Right atrium auricular region (tissue), 2 donors: ENCODE results near the gene LRCH3. TPM values are rescaled to one million over a fixed set of nuclear protein-coding genes. Genes with fewer than 3 reads are reported as not detected.
A peak's percentile ranks its signal among the peaks of the same experiment; 100 is the strongest.

Source experiments
- DNase-seq: peaks from one replicate; pipeline ENCODE4 v3.0.0-alpha.2; 2019; ENCODE audit warnings: low spot score
- H3K27ac ChIP-seq, 2 donors: fragments of 200-600 bp; sonication (generic); 1 replicate in 1 of 2; 2 replicates in 1 of 2; pipeline ENCODE4 v1.5.1; 2016 to 2019
- H3K27me3 ChIP-seq, 2 donors: fragments of 200-600 bp; sonication (generic); one replicate each; pipeline versions ENCODE4 v1.5.1 to v1.6.0; 2017 to 2019
- H3K36me3 ChIP-seq: fragments of 200-600 bp; sonication (generic); one replicate; pipeline ENCODE4 v1.5.1; 2016
- H3K4me1 ChIP-seq, 2 donors: fragments of 200-600 bp; sonication (generic); one replicate each; pipeline versions ENCODE4 v1.5.1 to v1.6.0; 2017 to 2019
- H3K4me3 ChIP-seq, 2 donors: fragments of 200-600 bp; sonication (generic); 1 replicate in 1 of 2; 2 replicates in 1 of 2; pipeline ENCODE4 v1.5.1; 2017 to 2019; ENCODE audit warnings: mild to moderate bottlenecking in 1 of 2, moderate library complexity in 1 of 2
- H3K9me3 ChIP-seq, 2 donors: fragments of 200-600 bp; sonication (generic); one replicate each; pipeline ENCODE4 v1.5.1; 2019
- CTCF ChIP-seq, 2 donors: fragments of 200-600 bp; sonication (generic); IDR thresholded peaks; one replicate each; pipeline ENCODE4 v1.5.1; 2019; ENCODE audit warnings: antibody characterized with exemption in 2 of 2
- total RNA-seq, 2 donors: library from RNA; depleted of rRNA; stranded (reverse); fragments of >200 nt; gene quantifications; one replicate each; pipeline ENCODE4 v1.1.0, GENCODE V29; 2016

LRCH3 gene
- total RNA-seq, 2 donors from 2014 or later, result 22.2 to 23.4 TPM

DNA sequence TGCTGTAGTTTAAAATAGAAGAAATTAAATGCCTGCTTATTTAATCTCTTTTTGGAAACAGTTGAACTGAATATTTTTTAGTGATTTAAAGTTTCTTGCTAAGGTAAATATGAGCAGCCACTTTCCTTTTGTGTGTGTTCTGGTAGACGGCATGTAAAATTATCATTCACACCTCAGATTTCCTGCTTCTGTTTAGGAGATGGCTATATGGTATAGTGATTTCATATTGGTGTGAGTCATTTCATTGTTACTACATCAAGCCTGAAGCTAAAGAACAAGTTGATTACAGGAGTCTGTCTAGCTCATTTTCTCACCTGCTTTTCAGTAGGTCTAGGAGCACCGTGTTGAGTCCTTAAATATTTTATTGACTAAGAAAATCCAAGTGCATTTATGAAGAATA, 2.2 kb downstream of the LRCH3 start:
- H3K27me3 ChIP-seq, result no peaks in the 10 kb centered on the region
- H3K4me1 ChIP-seq, result peaks cover 0 to 33% of the 10 kb centered on the region in 2 donors
- H3K9me3 ChIP-seq, result no peaks in the 10 kb centered on the region
- no peak overlapping the region for H3K4me3 ChIP-seq
- no peaks in the 10 kb centered on the region for H3K36me3 ChIP-seq
- no peak for TF ChIP-seq CTCF (IDR thresholded peaks at IDR 0.05)
- no peak for DNase-seq
- peak overlapping the region in 1 of 2 donors; percentile 20 for H3K27ac ChIP-seq

GRCh38 chr3:197794115-197794514, 3.1 kb downstream of the LRCH3 start:
- peaks cover 0 to 42% of the 10 kb centered on the region in 2 donors for H3K4me1 ChIP-seq
- H3K9me3 ChIP-seq, result no peaks in the 10 kb centered on the region
- H3K27me3 ChIP-seq, result no peaks in the 10 kb centered on the region
- H3K27ac ChIP-seq, result no peak overlapping the region
- DNase-seq, result no peak
- no peaks in the 10 kb centered on the region for H3K36me3 ChIP-seq
- H3K4me3 ChIP-seq, result no peak overlapping the region
- TF ChIP-seq CTCF (IDR thresholded peaks at IDR 0.05), result no peak

DNA sequence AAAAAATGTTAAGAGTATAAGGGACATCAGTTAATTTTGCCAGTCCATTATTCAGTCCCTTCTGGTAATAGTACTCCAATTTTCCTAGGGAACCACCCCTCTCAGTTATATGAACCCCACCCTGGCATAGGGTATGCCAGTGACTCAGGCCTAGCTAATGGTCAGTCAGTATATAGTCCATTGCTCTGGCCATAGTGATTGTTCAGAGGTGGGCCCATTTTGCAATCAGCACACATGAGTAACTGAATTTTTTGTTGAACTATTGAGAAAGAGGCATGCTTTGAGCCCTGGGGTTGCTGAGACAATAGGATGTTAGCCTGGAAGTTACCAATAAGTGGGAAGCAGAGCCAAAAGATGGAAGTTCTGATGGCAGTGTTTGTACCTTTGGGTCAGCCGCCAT, 4.1 kb downstream of the LRCH3 start:
- peaks cover 0 to 42% of the 10 kb centered on the region in 2 donors for H3K4me1 ChIP-seq

DNA sequence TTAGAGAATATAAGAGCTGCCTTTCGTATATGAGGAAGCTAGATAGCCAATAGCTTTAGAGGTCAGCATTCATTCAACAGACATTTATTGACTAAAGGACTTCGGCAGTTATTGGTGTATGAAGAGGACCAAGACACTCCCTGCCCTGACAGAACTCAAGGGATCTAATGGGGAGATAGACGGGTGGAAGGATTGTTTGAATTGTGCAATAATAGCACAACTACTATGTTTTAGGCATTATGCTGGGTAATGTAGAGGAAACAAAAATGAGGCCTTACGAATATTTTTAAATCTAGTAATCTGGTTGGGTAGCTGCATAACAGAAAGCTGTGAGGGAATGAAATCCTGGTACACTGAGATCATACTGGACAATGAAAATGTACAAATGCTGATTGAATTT, 5.0 kb downstream of the LRCH3 start:
- DNase-seq, result no peak
- TF ChIP-seq CTCF (IDR thresholded peaks at IDR 0.05), result no peak
- peaks cover 0 to 42% of the 10 kb centered on the region in 2 donors for H3K4me1 ChIP-seq

More for the DNA sequence above, 4.1 kb downstream of the LRCH3 start:
- TF ChIP-seq CTCF (IDR thresholded peaks at IDR 0.05), result no peak
- peak; percentile 68 for DNase-seq
- H3K27ac ChIP-seq, result no peak overlapping the region
- no peaks in the 10 kb centered on the region for H3K36me3 ChIP-seq
- no peaks in the 10 kb centered on the region for H3K27me3 ChIP-seq
- H3K4me3 ChIP-seq, result no peak overlapping the region
- H3K9me3 ChIP-seq, result no peaks in the 10 kb centered on the region

GRCh38 chr3:197798863-197799262, 7.8 kb downstream of the LRCH3 start:
- H3K36me3 ChIP-seq, result no peaks in the 10 kb centered on the region
- no peak overlapping the region for H3K4me3 ChIP-seq
- no peak for DNase-seq
- peaks cover 0 to 40% of the 10 kb centered on the region in 2 donors for H3K4me1 ChIP-seq
- TF ChIP-seq CTCF (IDR thresholded peaks at IDR 0.05), result no peak
- no peaks in the 10 kb centered on the region for H3K27me3 ChIP-seq
- H3K9me3 ChIP-seq, result no peaks in the 10 kb centered on the region
- peak overlapping the region in 1 of 2 donors; percentile 21 for H3K27ac ChIP-seq

More for the DNA sequence above, 5.0 kb downstream of the LRCH3 start:
- H3K4me3 ChIP-seq, result no peak overlapping the region
- H3K27me3 ChIP-seq, result no peaks in the 10 kb centered on the region
- H3K27ac ChIP-seq, result no peak overlapping the region
- H3K9me3 ChIP-seq, result no peaks in the 10 kb centered on the region
- H3K36me3 ChIP-seq, result no peaks in the 10 kb centered on the region

DNA sequence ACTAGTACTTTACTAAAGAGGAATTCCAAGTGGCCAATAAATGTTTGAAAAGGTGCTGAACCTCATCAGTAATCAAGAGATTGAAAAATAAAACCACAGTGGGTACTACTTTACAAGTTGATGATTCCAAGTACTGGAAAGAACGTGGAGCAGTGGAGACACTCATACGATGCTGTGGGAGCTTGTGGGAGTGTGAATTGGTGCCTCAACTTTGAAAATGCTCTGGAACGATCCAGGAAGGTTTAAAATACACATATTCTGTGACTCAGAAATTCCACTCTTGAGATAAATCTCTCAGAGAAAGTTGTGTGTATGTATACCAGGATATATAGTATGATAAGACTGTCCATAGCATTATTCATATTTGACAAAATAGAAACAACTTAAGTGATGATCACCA, 9.3 kb downstream of the LRCH3 start:
- Histone ChIP-seq H3K9me3 (no peaks in the 10 kb centered on the region), H3K27ac (no peak overlapping the region), H3K36me3 (no peaks in the 10 kb centered on the region), H3K4me1 (peaks cover 0 to 25% of the 10 kb centered on the region in 2 donors), H3K4me3 (no peak overlapping the region), H3K27me3 (no peaks in the 10 kb centered on the region)
- no peak for TF ChIP-seq CTCF (IDR thresholded peaks at IDR 0.05)
- DNase-seq, result no peak
